Astrocyte of the cerebellum (primary cell): ENCODE data around the gene HCN4.

Experiments
- DNase-seq: peaks from one replicate; pipeline ENCODE4 v3.0.0-alpha.2; 2011; ENCODE audit warnings: low read depth
- H3K4me3 ChIP-seq: 2 replicates; pipeline ENCODE4 v1.5.1; 2011; ENCODE audit warnings: mild to moderate bottlenecking, low read depth, low read length, moderate library complexity
- CTCF ChIP-seq: IDR thresholded peaks from 2 replicates; pipeline ENCODE4 v1.5.1; 2012; ENCODE audit warnings: low read length, low read depth, moderate library complexity, mild to moderate bottlenecking; ENCODE audit errors: missing control alignments
- in situ Hi-C: cut with HindIII; loops from 2 replicates; pipeline ENCODE4 v1.10.0; 2017; ENCODE audit warnings: low sequenced_read_pairs

HCN4 gene

DNA sequence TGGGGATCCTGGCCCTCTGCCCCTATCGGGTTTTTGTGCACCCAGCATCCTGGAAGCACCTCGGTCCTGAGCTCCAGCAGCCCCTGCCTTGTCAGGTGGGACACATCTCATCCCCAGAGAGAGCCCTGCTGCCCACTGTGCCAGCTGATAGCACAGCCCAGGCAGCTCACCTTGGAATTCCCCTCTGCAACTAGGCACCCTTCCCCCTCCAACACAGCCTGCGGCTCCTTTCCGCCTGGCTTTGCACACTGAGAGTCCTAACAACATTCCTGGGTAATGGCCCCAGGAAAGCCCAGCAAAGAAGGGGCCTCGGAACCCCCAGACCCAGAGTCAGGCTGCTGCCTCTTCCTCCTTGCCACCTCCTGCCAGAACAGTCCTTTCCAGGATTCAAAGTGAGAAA is 5.9 kb downstream of the HCN4 start:
- no peak for TF ChIP-seq CTCF
- DNase-seq, result no peak
- in situ Hi-C loops, result no loop called here

DNA sequence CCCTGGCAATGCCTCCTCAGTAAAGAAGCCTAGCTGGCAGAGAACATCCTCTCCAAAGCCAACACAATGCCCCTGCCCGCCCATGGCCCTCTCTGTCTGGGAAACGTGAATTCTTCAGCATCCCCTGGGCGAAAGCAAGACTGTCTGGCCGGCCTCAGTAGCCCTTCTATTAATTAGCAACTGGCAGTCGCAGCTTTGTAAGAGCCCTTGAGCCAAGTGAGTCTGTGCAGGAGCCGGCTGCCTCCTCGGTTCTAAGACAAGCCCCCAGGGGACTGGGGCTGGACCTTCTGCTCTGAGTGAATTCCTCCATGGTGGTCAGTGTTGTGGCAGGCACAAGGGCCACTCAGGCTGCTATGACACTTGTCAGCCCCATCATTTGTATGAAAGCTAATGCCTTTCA is 7.4 kb downstream of the HCN4 start:
- no peak for TF ChIP-seq CTCF
- no peak for DNase-seq
- in situ Hi-C loops, result no loop called here
- no peak overlapping the region for H3K4me3 ChIP-seq

More for the DNA sequence above, 5.9 kb downstream of the HCN4 start:
- no peak overlapping the region for H3K4me3 ChIP-seq

DNA sequence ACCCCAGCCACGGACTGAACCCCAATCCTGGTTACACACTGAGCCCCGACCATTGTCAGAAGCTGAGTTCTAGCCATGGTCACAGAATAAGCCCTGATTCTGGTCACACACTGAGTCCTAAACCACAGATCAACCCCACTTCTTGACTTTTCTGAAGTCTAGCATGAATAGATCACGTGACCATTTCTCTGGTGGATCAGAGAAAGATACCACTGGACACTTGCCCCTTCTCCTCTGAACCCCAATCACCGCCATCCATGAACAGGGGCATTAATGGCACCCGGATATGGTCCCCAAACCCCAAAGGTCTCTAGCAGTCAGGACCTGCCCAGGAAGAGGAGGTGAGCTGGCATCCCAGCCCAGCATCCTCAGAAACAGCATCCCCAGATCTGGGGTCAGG is 9.1 kb downstream of the HCN4 start:
- H3K4me3 ChIP-seq, result no peak overlapping the region
- no peak for TF ChIP-seq CTCF
- no peak for DNase-seq
- in situ Hi-C loops, result no loop called here

DNA sequence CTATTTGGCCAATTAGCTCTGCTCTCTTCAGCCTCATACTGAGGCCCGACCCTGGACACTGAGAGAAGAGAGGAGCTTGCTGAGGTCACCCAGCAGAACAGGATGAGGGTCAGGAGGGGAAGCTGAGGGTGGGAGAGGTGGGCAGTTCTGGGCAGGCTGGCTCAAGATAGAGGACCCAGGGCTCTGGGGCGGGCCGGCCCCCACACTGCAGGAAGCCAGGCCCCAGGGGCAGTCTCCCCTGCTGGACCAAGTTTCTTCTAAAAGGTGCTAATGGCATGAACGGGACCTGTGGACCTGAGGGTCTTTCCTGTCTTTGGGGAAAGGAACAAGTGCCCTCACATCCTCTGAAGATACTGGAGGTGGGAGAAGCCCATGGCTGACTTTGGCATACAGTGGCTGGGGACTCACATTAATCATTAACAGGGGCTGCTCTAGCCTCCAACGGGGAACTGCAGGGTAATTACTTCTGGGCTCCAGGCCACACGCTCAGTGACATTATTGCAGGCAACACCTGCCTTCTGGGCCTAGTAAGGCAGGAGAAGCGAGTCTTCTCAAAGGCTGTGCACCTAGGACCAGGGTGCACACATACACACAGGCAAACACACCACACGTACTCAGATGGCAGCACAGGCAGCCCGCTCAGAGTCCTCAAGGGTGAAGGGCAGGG is 10.6 kb downstream of the HCN4 start:
- no peak for DNase-seq
- no peak overlapping the region for H3K4me3 ChIP-seq
- in situ Hi-C loops, result no loop called here
- no peak for TF ChIP-seq CTCF

- H3K4me3 ChIP-seq, result no peak overlapping the region
- in situ Hi-C loops, result no loop called here
- no peak for DNase-seq
- TF ChIP-seq CTCF, result no peak
Observed at GRCh38 chr15:73355612-73356265, 13.0 kb downstream of the HCN4 start.

GRCh38 chr15:73354241-73354640 is 14.5 kb downstream of the HCN4 start:
- H3K4me3 ChIP-seq, result no peak overlapping the region
- no peak for DNase-seq
- no peak for TF ChIP-seq CTCF
- in situ Hi-C loops, result no loop called here

GRCh38 chr15:73353734-73354133 is 15.0 kb downstream of the HCN4 start:
- TF ChIP-seq CTCF, result no peak
- DNase-seq, result no peak
- in situ Hi-C loops, result no loop called here
- H3K4me3 ChIP-seq, result no peak overlapping the region
